GM23248 (cell line): ENCODE results near the gene MYO16. TPM values are rescaled to one million over a fixed set of nuclear protein-coding genes. Genes with fewer than 3 reads are reported as not detected.

Source experiments
- DNase-seq: peaks from one replicate; pipeline ENCODE4 v3.0.0-alpha.2; 2015
- H2AFZ ChIP-seq: fragments of 200-600 bp; sonication (generic); 2 replicates; pipeline ENCODE4 v1.6.1; 2016; ENCODE audit warnings: antibody characterized with exemption
- H3F3A ChIP-seq: fragments of 200-600 bp; sonication (generic); 2 replicates; pipeline ENCODE4 v1.6.1; 2016; ENCODE audit warnings: mild to moderate bottlenecking, antibody characterized with exemption, mixed run types; ENCODE audit not compliant: insufficient read depth
- H3K27ac ChIP-seq: fragments of 200-600 bp; sonication (generic); 2 replicates; pipeline ENCODE4 v1.5.1; 2016; ENCODE audit warnings: mild to moderate bottlenecking
- H3K27me3 ChIP-seq: fragments of 200-600 bp; sonication (generic); replicated peaks from 2 replicates; pipeline ENCODE4 v1.6.1; 2016; ENCODE audit warnings: mild to moderate bottlenecking; ENCODE audit not compliant: insufficient read depth
- H3K36me3 ChIP-seq: fragments of 200-600 bp; sonication (generic); 2 replicates; pipeline ENCODE4 v1.6.1; 2016; ENCODE audit warnings: low read depth, mild to moderate bottlenecking
- H3K4me1 ChIP-seq: fragments of 200-600 bp; sonication (generic); 2 replicates; pipeline ENCODE4 v1.6.1; 2016; ENCODE audit warnings: mild to moderate bottlenecking; ENCODE audit not compliant: insufficient read depth
- H3K4me2 ChIP-seq: fragments of 200-600 bp; sonication (generic); one replicate; pipeline ENCODE4 v1.6.1; 2016; ENCODE audit warnings: mild to moderate bottlenecking; ENCODE audit not compliant: unreplicated experiment
- H3K4me3 ChIP-seq: fragments of 200-600 bp; sonication (generic); 2 replicates; pipeline ENCODE4 v1.5.1; 2016; ENCODE audit warnings: mild to moderate bottlenecking
- H3K79me2 ChIP-seq: fragments of 200-600 bp; sonication (generic); 2 replicates; pipeline ENCODE4 v1.6.1; 2016; ENCODE audit warnings: mild to moderate bottlenecking; ENCODE audit not compliant: insufficient read depth
- H3K9ac ChIP-seq: fragments of 200-600 bp; sonication (generic); 2 replicates; pipeline ENCODE4 v1.6.1; 2016; ENCODE audit warnings: mild to moderate bottlenecking
- H3K9me2 ChIP-seq: fragments of 200-600 bp; sonication (generic); 2 replicates; pipeline ENCODE4 v1.6.1; 2016; ENCODE audit warnings: mixed run types, mild to moderate bottlenecking, moderate library complexity; ENCODE audit not compliant: insufficient read depth
- H3K9me3 ChIP-seq: fragments of 200-600 bp; sonication (generic); one replicate; pipeline ENCODE4 v1.6.1; 2017; ENCODE audit warnings: low read depth
- H4K20me1 ChIP-seq: fragments of 200-600 bp; sonication (generic); 2 replicates; pipeline ENCODE4 v1.6.0; 2016; ENCODE audit not compliant: insufficient read depth
- EZH2 ChIP-seq: fragments of 200-600 bp; sonication (generic); IDR thresholded peaks from 2 replicates; pipeline ENCODE4 v1.6.1; 2018; ENCODE audit warnings: antibody characterized with exemption, mild to moderate bottlenecking; ENCODE audit not compliant: insufficient read depth, poor library complexity, severe bottlenecking
- EZH2phosphoT487 ChIP-seq: fragments of 200-600 bp; sonication (generic); IDR thresholded peaks from 2 replicates; pipeline ENCODE4 v1.6.1; 2018; ENCODE audit warnings: antibody characterized with exemption, moderate library complexity, mild to moderate bottlenecking, low read depth; ENCODE audit not compliant: insufficient read depth
- WGBS, 2 experiments: methylation state at CpG; one replicate each; pipeline ENCODE4 v1.1.6; 2015 to 2017; ENCODE audit warnings: low lambda C conversion rate in 2 of 2, low coverage in 1 of 2; ENCODE audit errors: missing lambda C conversion rate in 2 of 2; 5-methylcytosine and 5-hydroxymethylcytosine counted together
- in situ Hi-C: fragments of 300-500 bp; cut with MboI; formaldehyde crosslinking; loops from 2 replicates; pipeline ENCODE4 v1.15.0; 2020
- polyA plus RNA-seq: library from polyadenylated mRNA; unstranded; fragments of >200 nt; fragmentation: Nextera tagmentation; extraction: Ambion mirVana; gene quantifications from 2 replicates; pipeline ENCODE4 v1.2.1, GENCODE V29; 2016
- total RNA-seq: library from RNA; depleted of rRNA; stranded (reverse); fragments of >200 nt; shearing (Covaris generic); gene quantifications from 2 replicates; pipeline ENCODE4 v1.2.3, GENCODE V29; 2014

The MYO16 gene
- total and polyA plus RNA-seq, 2 experiments from 2014 or later, result not detected

DNA sequence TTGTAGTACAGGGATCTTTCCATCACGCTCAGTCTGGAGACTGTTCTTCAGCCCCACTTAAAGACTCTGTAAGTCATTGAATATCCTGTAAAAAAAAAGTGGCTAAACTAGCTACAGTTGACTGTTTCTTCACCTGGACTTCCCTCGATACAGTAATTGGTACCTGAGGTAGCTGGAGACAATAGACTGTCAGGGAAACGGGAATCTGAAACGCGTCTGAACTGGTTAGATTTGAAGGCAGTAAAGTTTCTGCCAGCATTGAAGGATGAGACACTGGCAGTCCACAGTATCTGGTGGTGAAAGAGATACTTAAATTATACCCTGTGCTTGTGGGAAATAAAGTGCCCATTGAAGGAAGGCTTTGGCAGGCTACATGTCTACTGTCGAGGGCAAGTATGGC, 606.5 kb downstream of the MYO16 start:
- Histone ChIP-seq H3K4me3 (no peak overlapping the region), H3K79me2 (no peaks in the 10 kb centered on the region), H3K9ac (no peak overlapping the region), H3K27ac (no peak overlapping the region), H3F3A (0 out of 2 replicates have a peak, but pooled peaks cover 4% of the 10 kb centered on the region), H3K9me3 (no peaks in the 10 kb centered on the region), H3K9me2 (peaks cover 3% of the 10 kb centered on the region; the same call in 1 of the 2 replicates), H3K4me2 (no peak overlapping the region), H3K27me3 (no peaks in the 10 kb centered on the region), H2AFZ (no peak overlapping the region), H3K36me3 (no peaks in the 10 kb centered on the region), H4K20me1 (no peaks in the 10 kb centered on the region), H3K4me1 (peaks cover 6% of the 10 kb centered on the region)
- WGBS, 2 experiments, result 48 to 54% methylated on average over 6 of the region's 6 CpGs
- DNase-seq, result no peak
- in situ Hi-C loops, result no loop called here
- TF ChIP-seq EZH2phosphoT487 (no peak), EZH2 (no peak)

DNA sequence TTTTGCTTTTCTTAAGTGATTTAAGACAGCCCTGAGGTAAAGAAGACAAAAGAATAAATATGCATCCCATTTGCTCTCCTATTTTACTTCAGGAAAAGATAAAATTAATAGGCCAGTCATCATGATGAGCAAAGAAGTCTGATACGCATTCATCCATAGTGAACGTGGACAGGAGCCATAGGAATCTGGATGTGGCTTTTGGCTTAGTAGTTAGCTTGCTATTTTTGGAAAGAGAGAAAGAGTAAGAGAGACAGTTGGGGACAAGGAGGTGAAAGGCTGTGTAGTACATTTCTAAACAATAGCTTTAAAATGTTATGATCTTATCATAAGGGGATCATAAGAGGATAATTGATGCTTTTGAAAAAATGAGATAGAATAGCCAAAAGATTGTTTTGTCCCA, 611.7 kb downstream of the MYO16 start:
- Histone ChIP-seq H3F3A (peaks cover 42% of the 10 kb centered on the region), H3K9ac (no peak overlapping the region), H3K27ac (peak overlapping the region; percentile 6; the same call in 1 of the 2 replicates), H3K79me2 (no peaks in the 10 kb centered on the region), H2AFZ (no peak overlapping the region), H4K20me1 (no peaks in the 10 kb centered on the region), H3K4me3 (no peak overlapping the region), H3K36me3 (no peaks in the 10 kb centered on the region), H3K9me3 (no peaks in the 10 kb centered on the region), H3K9me2 (peaks cover 6% of the 10 kb centered on the region; the same call in 1 of the 2 replicates), H3K4me2 (peak overlapping the region; percentile 28), H3K4me1 (peaks cover 41% of the 10 kb centered on the region), H3K27me3 (no peaks in the 10 kb centered on the region)
- peak; percentile 68 for DNase-seq
- in situ Hi-C loops, result no loop called here
- TF ChIP-seq EZH2phosphoT487, result no peak
- no peak for TF ChIP-seq EZH2
- WGBS, 2 experiments, result 20 to 27% methylated on average over 2 of the region's 2 CpGs

DNA sequence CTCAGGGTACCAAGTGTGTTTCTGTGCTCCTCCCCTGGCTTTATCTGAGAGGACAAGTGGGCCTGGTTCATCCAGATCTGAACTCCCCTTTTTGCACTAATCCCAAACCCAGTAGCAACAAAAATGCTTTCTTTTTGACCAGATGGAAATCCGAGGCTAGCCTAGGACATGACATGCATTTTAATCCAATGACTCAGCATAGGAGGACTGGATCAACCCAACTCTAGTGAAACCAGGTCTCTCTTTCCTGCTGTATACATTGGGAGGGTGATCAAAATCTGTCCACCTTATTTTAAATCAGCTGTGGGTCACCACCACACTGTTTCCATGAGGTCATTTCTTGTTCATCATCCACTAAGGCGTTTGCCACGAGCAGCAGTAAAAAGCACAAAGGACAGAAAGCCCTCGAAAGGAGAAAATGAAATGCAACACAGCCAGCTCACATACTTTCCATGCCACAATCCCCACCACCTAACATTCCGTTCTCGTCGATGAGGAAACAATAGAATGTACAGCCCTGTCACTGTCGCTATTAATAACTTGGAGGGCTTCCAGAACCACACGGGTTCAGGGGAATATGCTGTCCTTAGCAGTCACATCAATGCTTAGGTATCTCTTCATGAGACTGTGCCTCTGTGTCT, 614.0 kb downstream of the MYO16 start:
- TF ChIP-seq EZH2 (no peak), EZH2phosphoT487 (no peak)
- Histone ChIP-seq H3K4me1 (peaks cover 41% of the 10 kb centered on the region), H3K9ac (peak overlapping the region; percentile 69), H3K36me3 (no peaks in the 10 kb centered on the region), H3K27me3 (no peaks in the 10 kb centered on the region), H2AFZ (peak overlapping the region; percentile 63), H3K27ac (peak overlapping the region; percentile 90), H3F3A (peaks cover 42% of the 10 kb centered on the region), H3K79me2 (no peaks in the 10 kb centered on the region), H3K4me2 (peak overlapping the region; percentile 79), H3K4me3 (peak overlapping the region; percentile 45), H3K9me3 (no peaks in the 10 kb centered on the region), H3K9me2 (0 out of 2 replicates have a peak, but pooled peaks cover 2% of the 10 kb centered on the region), H4K20me1 (no peaks in the 10 kb centered on the region)
- peak; percentile 85 for DNase-seq
- 1 to 4% methylated on average over 9 of the region's 9 CpGs for WGBS, 2 experiments
- in situ Hi-C loops, result no loop called here

- in situ Hi-C loops, result no loop called here
- peak overlapping the region; percentile 90 for H3K27ac ChIP-seq
These were observed 615.2 kb downstream of the MYO16 start for GRCh38 chr13:109244566-109244965.

More at GRCh38 chr13:109244566-109244965, 615.2 kb downstream of the MYO16 start:
- Histone ChIP-seq H3K4me1 (peaks cover 41% of the 10 kb centered on the region), H3K4me2 (no peak overlapping the region), H3K27me3 (no peaks in the 10 kb centered on the region), H3K9ac (no peak overlapping the region), H3F3A (peaks cover 42% of the 10 kb centered on the region), H3K9me3 (no peaks in the 10 kb centered on the region), H3K79me2 (no peaks in the 10 kb centered on the region), H3K36me3 (no peaks in the 10 kb centered on the region), H3K4me3 (no peak overlapping the region), H4K20me1 (no peaks in the 10 kb centered on the region), H3K9me2 (0 out of 2 replicates have a peak, but pooled peaks cover 2% of the 10 kb centered on the region), H2AFZ (peak overlapping the region; percentile 63; the same call in 1 of the 2 replicates)
- DNase-seq, result no peak
- TF ChIP-seq EZH2phosphoT487, result no peak
- no peak for TF ChIP-seq EZH2
- 69 to 72% methylated on average over 7 of the region's 7 CpGs for WGBS, 2 experiments
